Measurements from ENCODE around the gene CDC45. TPM values are rescaled to one million over a fixed set of nuclear protein-coding genes. Genes with fewer than 3 reads are reported as not detected.

CDC45 gene
- total and polyA plus RNA-seq, 2 donors (not counting 1 experiment from before 2014, with no cell fraction given), result 3.8 to 12.0 TPM

GRCh38 chr22:19498866-19499190 is 19.1 kb downstream of the CDC45 start:
- DNase-seq (ENCODE audit: low read depth in 2 of 2), result no peak
- Histone ChIP-seq H3K4me1 (ENCODE audit: control insufficient read depth, extremely low read depth, insufficient read depth, low read length) (peaks cover 3% of the 10 kb centered on the region), H3K79me2 (ENCODE audit: control insufficient read depth, insufficient read depth, low read length) (no peaks in the 10 kb centered on the region), H3K9ac (ENCODE audit: insufficient read depth, low read length) (no peak overlapping the region), H2AFZ (ENCODE audit: low read length) (no peak overlapping the region), H3K27ac (ENCODE audit: insufficient read depth, low read length) (no peak overlapping the region), H3K9me3 (ENCODE audit: control insufficient read depth, insufficient read depth, low read depth, low read length) (no peaks in the 10 kb centered on the region), H3K4me3 (replicated peaks in 1 of 4; ENCODE audit: control extremely low read depth in 1 of 4, insufficient read depth in 1 of 4, low read depth in 3 of 4, low read length in 4 of 4) (no peak overlapping the region), H3K36me3 (ENCODE audit: control insufficient read depth, insufficient read depth, low read length) (peaks cover 3% of the 10 kb centered on the region), H4K20me1 (ENCODE audit: control insufficient read depth, extremely low read depth, insufficient read depth, low read length) (no peaks in the 10 kb centered on the region), H3K4me2 (ENCODE audit: extremely low read depth, insufficient read depth, low read length) (no peak overlapping the region), H3K27me3 (ENCODE audit: control insufficient read depth, insufficient read depth, low read length) (no peaks in the 10 kb centered on the region)
- TF ChIP-seq CTCF (conservative IDR thresholded peaks at IDR 0.05 in 1 of 2, IDR thresholded peaks at IDR 0.05 in 1 of 2; ENCODE audit: low read depth in 1 of 2, low read length in 2 of 2) (no peak), EZH2 (IDR thresholded peaks at IDR 0.05; ENCODE audit: low read length, missing control alignments) (no peak)

DNA sequence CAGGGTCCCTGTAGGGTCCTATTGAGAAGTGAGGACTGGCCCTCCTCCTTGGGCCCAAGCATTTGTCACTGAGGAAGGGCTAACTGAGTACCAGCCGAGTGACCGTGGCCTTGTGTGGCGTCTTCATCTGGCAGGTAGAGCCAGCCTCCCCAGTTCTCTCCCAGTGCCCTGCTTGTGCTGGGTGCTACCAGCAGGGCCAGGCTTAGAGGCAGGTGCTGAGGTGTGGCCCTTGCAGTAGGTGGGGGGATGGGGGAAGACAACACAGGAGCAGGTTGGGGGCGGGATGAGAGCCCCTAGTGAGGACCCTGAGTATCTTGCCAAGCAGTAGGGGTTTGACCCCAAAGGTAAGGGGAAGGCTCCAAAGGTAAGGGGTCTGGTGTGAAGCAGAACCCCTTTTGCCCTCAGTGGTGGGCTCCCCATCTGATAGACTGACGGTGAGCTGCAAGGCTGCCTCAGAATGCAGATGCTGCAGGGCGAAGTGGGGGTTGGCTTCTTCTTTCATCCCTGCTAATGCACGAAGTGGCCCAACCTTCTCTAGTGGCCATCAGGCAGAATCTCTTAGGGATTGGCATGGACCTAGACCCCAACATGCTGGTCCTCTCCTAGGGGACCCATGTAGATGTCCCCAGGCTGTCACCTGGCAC is 19.6 kb downstream of the CDC45 start:
- no peaks in the 10 kb centered on the region for H4K20me1 ChIP-seq (ENCODE audit: control insufficient read depth, extremely low read depth, insufficient read depth, low read length)
- no peaks in the 10 kb centered on the region for H3K79me2 ChIP-seq (ENCODE audit: control insufficient read depth, insufficient read depth, low read length)
- no peaks in the 10 kb centered on the region for H3K27me3 ChIP-seq (ENCODE audit: control insufficient read depth, insufficient read depth, low read length)
- TF ChIP-seq CTCF (conservative IDR thresholded peaks at IDR 0.05 in 1 of 2, IDR thresholded peaks at IDR 0.05 in 1 of 2; ENCODE audit: low read depth in 1 of 2, low read length in 2 of 2) (no peak), EZH2 (IDR thresholded peaks at IDR 0.05; ENCODE audit: low read length, missing control alignments) (no peak)
- DNase-seq (ENCODE audit: low read depth in 2 of 2), result no peak
- H3K4me1 ChIP-seq (ENCODE audit: control insufficient read depth, extremely low read depth, insufficient read depth, low read length), result peaks cover 3% of the 10 kb centered on the region
- H3K4me2 ChIP-seq (ENCODE audit: extremely low read depth, insufficient read depth, low read length), result no peak overlapping the region
- no peak overlapping the region for H3K9ac ChIP-seq (ENCODE audit: insufficient read depth, low read length)
- H3K9me3 ChIP-seq (ENCODE audit: control insufficient read depth, insufficient read depth, low read depth, low read length), result no peaks in the 10 kb centered on the region
- H3K36me3 ChIP-seq (ENCODE audit: control insufficient read depth, insufficient read depth, low read length), result peaks cover 1% of the 10 kb centered on the region
- H3K27ac ChIP-seq (ENCODE audit: insufficient read depth, low read length), result no peak overlapping the region
- no peak overlapping the region for H2AFZ ChIP-seq (ENCODE audit: low read length)
- no peak overlapping the region for H3K4me3 ChIP-seq (replicated peaks in 1 of 4; ENCODE audit: control extremely low read depth in 1 of 4, insufficient read depth in 1 of 4, low read depth in 3 of 4, low read length in 4 of 4)

DNA sequence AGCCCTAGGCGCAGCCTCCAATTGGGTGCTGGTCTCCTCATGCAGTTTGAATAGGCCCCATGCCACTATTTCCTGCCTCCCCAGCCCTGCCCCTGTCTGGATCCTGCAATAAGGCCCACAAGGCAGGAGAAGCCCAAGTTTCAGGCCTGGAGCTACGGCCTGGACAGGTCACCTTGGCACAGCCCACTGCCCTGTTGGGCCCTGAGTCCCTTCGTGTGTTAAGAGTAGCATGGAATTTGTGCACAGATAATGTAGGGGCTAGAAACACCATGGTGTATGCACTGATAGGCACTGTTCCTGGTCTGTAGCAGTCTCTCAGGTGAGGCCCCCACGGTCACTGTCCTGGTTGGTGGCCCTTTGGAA is 20.1 kb downstream of the CDC45 start:
- Histone ChIP-seq H3K79me2 (ENCODE audit: control insufficient read depth, insufficient read depth, low read length) (no peaks in the 10 kb centered on the region), H3K4me3 (replicated peaks in 1 of 4; ENCODE audit: control extremely low read depth in 1 of 4, insufficient read depth in 1 of 4, low read depth in 3 of 4, low read length in 4 of 4) (no peak overlapping the region), H3K9ac (ENCODE audit: insufficient read depth, low read length) (no peak overlapping the region), H3K4me2 (ENCODE audit: extremely low read depth, insufficient read depth, low read length) (no peak overlapping the region), H3K27me3 (ENCODE audit: control insufficient read depth, insufficient read depth, low read length) (no peaks in the 10 kb centered on the region), H4K20me1 (ENCODE audit: control insufficient read depth, extremely low read depth, insufficient read depth, low read length) (no peaks in the 10 kb centered on the region), H3K27ac (ENCODE audit: insufficient read depth, low read length) (no peak overlapping the region), H3K36me3 (ENCODE audit: control insufficient read depth, insufficient read depth, low read length) (peaks cover 1% of the 10 kb centered on the region), H2AFZ (ENCODE audit: low read length) (no peak overlapping the region), H3K9me3 (ENCODE audit: control insufficient read depth, insufficient read depth, low read depth, low read length) (no peaks in the 10 kb centered on the region), H3K4me1 (ENCODE audit: control insufficient read depth, extremely low read depth, insufficient read depth, low read length) (peaks cover 3% of the 10 kb centered on the region)
- no peak for DNase-seq (ENCODE audit: low read depth in 2 of 2)
- no peak for TF ChIP-seq CTCF (conservative IDR thresholded peaks at IDR 0.05 in 1 of 2, IDR thresholded peaks at IDR 0.05 in 1 of 2; ENCODE audit: low read depth in 1 of 2, low read length in 2 of 2)

All from fibroblast of lung (primary cell).